Trophoblast cell (in vitro differentiated cells and primary cell): ENCODE measurements around the gene RFX1.
"Not testable (repeated sequence)": the region's sequence is repeated elsewhere in the genome, so short reads cannot be mapped to it uniquely, and the experiment has no call there.

Experiments
- DNase-seq, 2 donors: peaks; one replicate each; pipeline ENCODE4 v3.0.0-alpha.2; 2016
- H2AFZ ChIP-seq: 2 replicates; pipeline ENCODE4 v1.6.1; 2013; ENCODE audit warnings: low read length, moderate library complexity, mild to moderate bottlenecking; ENCODE audit not compliant: insufficient read depth, poor library complexity
- H2AK5ac ChIP-seq: 2 replicates; pipeline ENCODE4 v1.6.1; 2013; ENCODE audit warnings: mild to moderate bottlenecking, low read length
- H2BK120ac ChIP-seq: 2 replicates; pipeline ENCODE4 v1.6.1; 2013; ENCODE audit warnings: low read length, mild to moderate bottlenecking, moderate library complexity; ENCODE audit not compliant: insufficient read depth, poor library complexity
- H2BK12ac ChIP-seq: 2 replicates; pipeline ENCODE4 v1.6.1; 2013; ENCODE audit warnings: mild to moderate bottlenecking, low read length, moderate library complexity
- H2BK5ac ChIP-seq: 2 replicates; pipeline ENCODE4 v1.6.1; 2013; ENCODE audit warnings: low read length, low read depth, moderate library complexity, mild to moderate bottlenecking; ENCODE audit not compliant: poor library complexity
- H3K14ac ChIP-seq: 2 replicates; pipeline ENCODE4 v1.6.1; 2013; ENCODE audit warnings: mild to moderate bottlenecking, low read length
- H3K18ac ChIP-seq: 2 replicates; pipeline ENCODE4 v1.6.1; 2013; ENCODE audit warnings: mild to moderate bottlenecking, low read length
- H3K23ac ChIP-seq: 2 replicates; pipeline ENCODE4 v1.6.1; 2013; ENCODE audit warnings: low read length
- H3K27ac ChIP-seq: 2 replicates; pipeline ENCODE4 v1.5.1; 2013; ENCODE audit warnings: low read depth, mild to moderate bottlenecking, inconsistent platforms, low read length, moderate library complexity
- H3K27me3 ChIP-seq: 2 replicates; pipeline ENCODE4 v1.6.1; 2013; ENCODE audit warnings: inconsistent platforms, mild to moderate bottlenecking, low read length, moderate library complexity; ENCODE audit not compliant: insufficient read depth
- H3K36me3 ChIP-seq, 2 experiments: 1 replicate in 1 of 2; 2 replicates in 1 of 2; pipeline ENCODE4 v1.6.1; 2013; ENCODE audit warnings: low read length in 2 of 2, mild to moderate bottlenecking in 2 of 2, moderate library complexity in 1 of 2; ENCODE audit not compliant: insufficient read depth in 2 of 2, control insufficient read depth in 1 of 2
- H3K4ac ChIP-seq: 2 replicates; pipeline ENCODE4 v1.6.1; 2013; ENCODE audit warnings: low read depth, mild to moderate bottlenecking, low read length, moderate library complexity
- H3K4me1 ChIP-seq, 2 experiments: 1 replicate in 1 of 2; 2 replicates in 1 of 2; pipeline ENCODE4 v1.6.1; 2013; ENCODE audit warnings: low read length in 2 of 2, mild to moderate bottlenecking in 2 of 2, moderate library complexity in 1 of 2; ENCODE audit not compliant: insufficient read depth in 2 of 2, control insufficient read depth in 1 of 2
- H3K4me2 ChIP-seq: 2 replicates; pipeline ENCODE4 v1.6.1; 2013; ENCODE audit warnings: inconsistent platforms, mild to moderate bottlenecking, low read length, moderate library complexity
- H3K4me3 ChIP-seq: 2 replicates; pipeline ENCODE4 v1.5.1; 2013; ENCODE audit warnings: mild to moderate bottlenecking, low read depth, low read length, inconsistent platforms
- H3K79me1 ChIP-seq: one replicate; pipeline ENCODE4 v1.6.1; 2013; ENCODE audit warnings: low read length
- H3K79me2 ChIP-seq: 2 replicates; pipeline ENCODE4 v1.6.1; 2013; ENCODE audit warnings: low read length, mild to moderate bottlenecking; ENCODE audit not compliant: control insufficient read depth, insufficient read depth, poor library complexity
- H3K9ac ChIP-seq: 2 replicates; pipeline ENCODE4 v1.6.1; 2013; ENCODE audit warnings: mild to moderate bottlenecking, low read length
- H3K9me3 ChIP-seq: 2 replicates; pipeline ENCODE4 v1.6.1; 2013; ENCODE audit warnings: low read depth, mild to moderate bottlenecking, control low read depth, inconsistent platforms, low read length; ENCODE audit not compliant: insufficient read depth
- H4K12ac ChIP-seq: 2 replicates; pipeline ENCODE4 v1.6.1; 2013; ENCODE audit warnings: low read depth, mild to moderate bottlenecking, low read length, moderate library complexity
- H4K8ac ChIP-seq: 2 replicates; pipeline ENCODE4 v1.6.1; 2013; ENCODE audit warnings: low read depth, mild to moderate bottlenecking, low read length, moderate library complexity
- H4K91ac ChIP-seq: one replicate; pipeline ENCODE4 v1.6.1; 2013; ENCODE audit warnings: low read depth, mild to moderate bottlenecking, low read length, moderate library complexity
- WGBS: extraction: QIAGEN DNeasy Blood & Tissue Kit; methylation state at CpG from one replicate; pipeline ENCODE4 v1.1.7; 2013; ENCODE audit warnings: missing lambda C conversion rate; ENCODE audit not compliant: insufficient read length, insufficient coverage; ENCODE audit errors: extremely low coverage; 5-methylcytosine and 5-hydroxymethylcytosine counted together

The RFX1 gene

GRCh38 chr19:14021474-14021873 lies 15.4 kb upstream of the RFX1 start:
- Histone ChIP-seq H2BK12ac (no peak overlapping the region), H3K4me2 (no peak overlapping the region), H3K9me3 (no peaks in the 10 kb centered on the region), H2AK5ac (no peak overlapping the region), H3K4ac (no peak overlapping the region), H3K14ac (no peak overlapping the region), H3K23ac (no peak overlapping the region), H3K79me1 (peaks cover 2% of the 10 kb centered on the region), H3K9ac (no peak overlapping the region), H4K12ac (no peak overlapping the region), H3K79me2 (no peaks in the 10 kb centered on the region), H3K4me3 (no peak overlapping the region), H3K27me3 (no peaks in the 10 kb centered on the region), H3K27ac (no peak overlapping the region), H4K91ac (no peak overlapping the region), H4K8ac (no peak overlapping the region), H3K18ac (no peak overlapping the region), H2AFZ (no peak overlapping the region), H2BK5ac (no peak overlapping the region), H3K4me1 (peaks cover 0 to 2% of the 10 kb centered on the region in 2 experiments), H3K36me3 (no peaks in the 10 kb centered on the region), H2BK120ac (no peak overlapping the region)
- no CpG with 5 or more reads among the region's 5 CpGs for WGBS
- no peak for DNase-seq

GRCh38 chr19:14019739-14020138 lies 13.6 kb upstream of the RFX1 start:
- not testable (repeated sequence) for H3K4me1 ChIP-seq, H2BK12ac ChIP-seq, H3K27me3 ChIP-seq, H3K27ac ChIP-seq, H3K36me3 ChIP-seq, H3K23ac ChIP-seq, H4K12ac ChIP-seq, H2AFZ ChIP-seq, H3K79me1 ChIP-seq, H3K9me3 ChIP-seq, H4K8ac ChIP-seq, H3K18ac ChIP-seq, H3K4ac ChIP-seq, H3K14ac ChIP-seq, DNase-seq, H2AK5ac ChIP-seq, H2BK5ac ChIP-seq, H3K9ac ChIP-seq, H2BK120ac ChIP-seq, H3K4me2 ChIP-seq, H3K4me3 ChIP-seq, H3K79me2 ChIP-seq, H4K91ac ChIP-seq
- WGBS = no CpG with 5 or more reads among the region's 3 CpGs

GRCh38 chr19:14019100-14019499 lies 13.0 kb upstream of the RFX1 start:
- H3K4ac ChIP-seq = no peak overlapping the region
- H2BK12ac ChIP-seq = no peak overlapping the region
- H3K79me2 ChIP-seq = no peaks in the 10 kb centered on the region
- H3K4me2 ChIP-seq = no peak overlapping the region
- H2BK5ac ChIP-seq = no peak overlapping the region
- H3K18ac ChIP-seq = no peak overlapping the region
- H2AK5ac ChIP-seq = no peak overlapping the region
- no peak overlapping the region for H3K23ac ChIP-seq
- no peaks in the 10 kb centered on the region for H3K9me3 ChIP-seq
- peaks cover 2% of the 10 kb centered on the region for H3K79me1 ChIP-seq
- WGBS = no CpG with 5 or more reads among the region's 6 CpGs
- no peak overlapping the region for H3K9ac ChIP-seq
- H4K12ac ChIP-seq = no peak overlapping the region
- no peak for DNase-seq
- H3K27me3 ChIP-seq = no peaks in the 10 kb centered on the region
- no peak overlapping the region for H4K8ac ChIP-seq
- no peak overlapping the region for H2BK120ac ChIP-seq
- H4K91ac ChIP-seq = no peak overlapping the region
- H3K36me3 ChIP-seq = no peaks in the 10 kb centered on the region
- no peak overlapping the region for H3K27ac ChIP-seq
- no peak overlapping the region for H2AFZ ChIP-seq
- H3K14ac ChIP-seq = no peak overlapping the region
- H3K4me3 ChIP-seq = no peak overlapping the region
- peaks cover 0 to 2% of the 10 kb centered on the region in 2 experiments for H3K4me1 ChIP-seq

DNA sequence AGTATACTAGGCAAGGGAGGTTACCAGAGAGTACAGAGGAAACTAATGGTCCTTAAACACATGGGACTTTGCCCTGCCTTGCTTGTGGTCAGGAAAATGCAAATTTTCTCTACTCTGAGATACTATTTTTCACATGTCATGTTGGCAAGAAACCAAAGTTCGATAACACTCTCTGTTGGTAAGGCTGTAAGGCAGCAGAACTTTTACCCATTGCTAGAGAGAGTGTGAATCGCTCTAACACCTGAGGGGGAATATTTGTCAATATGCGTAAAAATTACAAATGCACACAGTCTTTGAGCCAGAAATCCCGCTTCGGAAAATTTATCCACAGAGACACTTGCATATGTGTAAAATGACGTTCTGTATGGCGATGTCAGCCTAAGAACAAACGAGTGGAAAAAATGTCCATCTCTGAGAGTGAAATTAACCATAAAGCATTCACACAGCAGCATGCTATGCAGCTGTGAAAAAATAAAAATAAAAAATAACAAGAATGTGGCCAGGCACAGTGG lies 9.5 kb upstream of the RFX1 start:
- no peaks in the 10 kb centered on the region for H3K9me3 ChIP-seq
- no peak overlapping the region for H3K14ac ChIP-seq
- no peak overlapping the region for H2AK5ac ChIP-seq
- no peak overlapping the region for H3K27ac ChIP-seq
- WGBS = no CpG with 5 or more reads among the region's 8 CpGs
- no peak overlapping the region for H3K4me2 ChIP-seq
- H4K12ac ChIP-seq = no peak overlapping the region
- H3K79me2 ChIP-seq = no peaks in the 10 kb centered on the region
- no peaks in the 10 kb centered on the region for H3K36me3 ChIP-seq
- no peak overlapping the region for H2BK12ac ChIP-seq
- H2BK5ac ChIP-seq = no peak overlapping the region
- H3K23ac ChIP-seq = no peak overlapping the region
- H4K8ac ChIP-seq = no peak overlapping the region
- DNase-seq = peak in 1 of 2 donors; percentile 8
- H3K79me1 ChIP-seq = no peaks in the 10 kb centered on the region
- H3K4me3 ChIP-seq = no peak overlapping the region
- H3K27me3 ChIP-seq = no peaks in the 10 kb centered on the region
- peaks cover 0 to 2% of the 10 kb centered on the region in 2 experiments for H3K4me1 ChIP-seq
- H2BK120ac ChIP-seq = no peak overlapping the region
- no peak overlapping the region for H4K91ac ChIP-seq
- no peak overlapping the region for H2AFZ ChIP-seq
- no peak overlapping the region for H3K9ac ChIP-seq
- H3K18ac ChIP-seq = no peak overlapping the region
- H3K4ac ChIP-seq = no peak overlapping the region
